Right lobe of liver (tissue), 6 donors: ENCODE measurements around the gene CYTH2. TPM values are rescaled to one million over a fixed set of nuclear protein-coding genes. Genes with fewer than 3 reads are reported as not detected.

Experiments used
- ATAC-seq, 4 donors: fragments of 200-7000 bp; cut with Tn5 transposase; one replicate each; pipeline ENCODE4 v1.9.1; 2020; ENCODE audit warnings: mild to moderate bottlenecking in 4 of 4, moderate library complexity in 4 of 4
- DNase-seq, 3 donors: peaks; one replicate each; pipeline ENCODE4 v3.0.0-alpha.2; 2020
- H3K27ac ChIP-seq, 3 donors: fragments of 200-600 bp; one replicate each; pipeline ENCODE4 v1.8.0; 2022
- H3K27me3 ChIP-seq, 2 donors: fragments of 200-600 bp; one replicate each; pipeline ENCODE4 v1.8.0; 2022
- H3K36me3 ChIP-seq, 4 donors: fragments of 200-600 bp; sonication (generic) in 1 of 4; one replicate each; pipeline versions ENCODE4 v1.5.1 to v1.8.0; 2017 to 2022; ENCODE audit warnings: control low read depth in 1 of 4
- H3K4me1 ChIP-seq, 4 donors: fragments of 200-600 bp; sonication (generic) in 1 of 4; one replicate each; pipeline versions ENCODE4 v1.5.1 to v1.8.0; 2017 to 2022; ENCODE audit warnings: control low read depth in 1 of 4
- H3K4me3 ChIP-seq, 3 donors: fragments of 200-600 bp; one replicate each; pipeline ENCODE4 v1.8.0; 2022
- H3K9me3 ChIP-seq, 4 donors: fragments of 200-600 bp; sonication (generic) in 1 of 4; one replicate each; pipeline versions ENCODE4 v1.5.1 to v1.8.0; 2017 to 2022; ENCODE audit warnings: control low read depth in 1 of 4
- POLR2A ChIP-seq: fragments of 450-650 bp; IDR thresholded peaks from one replicate; pipeline ENCODE4 v1.6.1; 2017; ENCODE audit warnings: antibody characterized with exemption, mild to moderate bottlenecking
- WGBS: methylation state at CpG from one replicate; pipeline ENCODE4 v1.1.6; 2018; ENCODE audit warnings: low coverage, low lambda C conversion rate; ENCODE audit not compliant: insufficient coverage; ENCODE audit errors: missing lambda C conversion rate; 5-methylcytosine and 5-hydroxymethylcytosine counted together
- intact Hi-C, 2 donors: fragments of 100-400 bp; cut with DNase I; formaldehyde crosslinking; loops; one replicate each; pipeline versions ENCODE4 v1.11.2 to v1.14.1; 2022
- total RNA-seq, 6 experiments: library from RNA; depleted of rRNA in 2 of 6; stranded (reverse); fragments of >200 nt in 2 of 6; fragmentation: NEBNext Ultra II Directional in 3 of 6; extraction: Animal tissue kit (Norgen Biotek cat#: 25700) in 3 of 6; gene quantifications; one replicate each; pipeline versions ENCODE4 v1.1.0 to v1.2.4, GENCODE V29; 2016 to 2023
- TF ChIP-seq, protein P1 (sequence below), 4 donors: fragments of 200-600 bp in 3 of 4; fragments of 450-650 bp in 1 of 4; IDR thresholded peaks; one replicate each; pipeline versions ENCODE4 v1.5.1 to v1.8.0; 2016 to 2022; ENCODE audit warnings: antibody characterized with exemption in 4 of 4, mild to moderate bottlenecking in 2 of 4
- donor health status: DM: no; HTN: yes; CAD: no.
- donor health status: DM: no; HTN: no; CAD: no.
- donor health status: DM: no; HTN: no; CAD: no.
- donor health status: DM: no; HTN: yes; CAD: no.
- donor health status: DM: no; HTN: yes; CAD: no.

CYTH2 gene
- total RNA-seq, 6 experiments from 2014 or later: 7.7 to 22.7 (median 13.5) TPM

DNA sequence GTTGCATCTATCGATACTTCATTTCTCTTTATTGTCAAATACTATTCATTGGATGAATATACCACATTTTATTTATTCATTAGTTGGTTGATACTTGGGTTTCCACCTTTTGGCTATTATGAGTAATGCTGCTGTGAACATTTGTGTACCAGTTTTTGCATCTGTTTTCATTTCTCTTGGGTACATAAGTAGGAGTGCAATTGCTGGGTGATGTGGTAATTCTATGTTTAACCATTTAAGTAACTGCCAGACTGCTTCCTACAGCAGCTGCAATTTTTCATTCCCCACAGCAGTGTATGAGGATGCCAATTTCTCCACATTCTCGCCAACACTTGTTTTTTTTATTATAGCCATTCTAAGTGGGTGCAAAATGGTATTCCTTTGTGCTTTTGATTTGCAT, 11.2 kb upstream of the CYTH2 start:
- peaks cover 0 to 4% (median 0%) of the 10 kb centered on the region in 4 donors for H3K4me1 ChIP-seq
- 88% methylated on average over 2 of the region's 2 CpGs for WGBS
- TF ChIP-seq, protein P1, sequence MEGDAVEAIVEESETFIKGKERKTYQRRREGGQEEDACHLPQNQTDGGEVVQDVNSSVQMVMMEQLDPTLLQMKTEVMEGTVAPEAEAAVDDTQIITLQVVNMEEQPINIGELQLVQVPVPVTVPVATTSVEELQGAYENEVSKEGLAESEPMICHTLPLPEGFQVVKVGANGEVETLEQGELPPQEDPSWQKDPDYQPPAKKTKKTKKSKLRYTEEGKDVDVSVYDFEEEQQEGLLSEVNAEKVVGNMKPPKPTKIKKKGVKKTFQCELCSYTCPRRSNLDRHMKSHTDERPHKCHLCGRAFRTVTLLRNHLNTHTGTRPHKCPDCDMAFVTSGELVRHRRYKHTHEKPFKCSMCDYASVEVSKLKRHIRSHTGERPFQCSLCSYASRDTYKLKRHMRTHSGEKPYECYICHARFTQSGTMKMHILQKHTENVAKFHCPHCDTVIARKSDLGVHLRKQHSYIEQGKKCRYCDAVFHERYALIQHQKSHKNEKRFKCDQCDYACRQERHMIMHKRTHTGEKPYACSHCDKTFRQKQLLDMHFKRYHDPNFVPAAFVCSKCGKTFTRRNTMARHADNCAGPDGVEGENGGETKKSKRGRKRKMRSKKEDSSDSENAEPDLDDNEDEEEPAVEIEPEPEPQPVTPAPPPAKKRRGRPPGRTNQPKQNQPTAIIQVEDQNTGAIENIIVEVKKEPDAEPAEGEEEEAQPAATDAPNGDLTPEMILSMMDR (IDR thresholded peaks at IDR 0.05): no peak
- no peak for TF ChIP-seq POLR2A
- DNase-seq (no peak), ATAC-seq (no peak)
- H3K27ac ChIP-seq: no peak overlapping the region
- H3K27me3 ChIP-seq: no peaks in the 10 kb centered on the region
- H3K36me3 ChIP-seq: peaks cover 0 to 12% (median 1%) of the 10 kb centered on the region in 4 donors
- intact Hi-C loops: no loop called here
- no peak overlapping the region for H3K4me3 ChIP-seq
- H3K9me3 ChIP-seq: no peaks in the 10 kb centered on the region

DNA sequence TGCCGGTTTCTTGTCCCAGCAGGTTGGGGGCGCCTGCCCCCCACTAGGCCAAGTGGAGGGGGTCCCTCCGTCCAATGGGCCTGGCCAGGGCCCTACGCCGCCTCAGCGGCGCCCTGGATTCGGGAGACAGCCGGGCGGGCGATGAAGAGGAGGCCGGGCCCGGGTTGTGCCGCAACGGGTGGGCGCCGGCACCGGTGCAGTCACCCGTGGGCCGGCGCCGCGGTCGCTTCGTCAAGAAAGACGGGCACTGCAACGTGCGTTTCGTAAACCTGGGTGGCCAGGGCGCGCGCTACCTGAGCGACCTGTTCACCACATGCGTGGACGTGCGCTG, 7.6 kb upstream of the CYTH2 start:
- H3K36me3 ChIP-seq: peaks cover 0 to 6% (median 0%) of the 10 kb centered on the region in 4 donors
- H3K4me3 ChIP-seq: no peak overlapping the region
- intact Hi-C loops: no loop called here
- TF ChIP-seq, protein P1 (IDR thresholded peaks at IDR 0.05): no peak
- TF ChIP-seq POLR2A: no peak
- peak in 1 of 4 donors; percentile 7 for ATAC-seq
- WGBS: 97% methylated on average over 6 of the region's 36 CpGs
- DNase-seq: peak in 1 of 3 donors; percentile 22
- no peaks in the 10 kb centered on the region for H3K9me3 ChIP-seq
- no peak overlapping the region for H3K27ac ChIP-seq
- no peaks in the 10 kb centered on the region for H3K27me3 ChIP-seq
- no peaks in the 10 kb centered on the region for H3K4me1 ChIP-seq

DNA sequence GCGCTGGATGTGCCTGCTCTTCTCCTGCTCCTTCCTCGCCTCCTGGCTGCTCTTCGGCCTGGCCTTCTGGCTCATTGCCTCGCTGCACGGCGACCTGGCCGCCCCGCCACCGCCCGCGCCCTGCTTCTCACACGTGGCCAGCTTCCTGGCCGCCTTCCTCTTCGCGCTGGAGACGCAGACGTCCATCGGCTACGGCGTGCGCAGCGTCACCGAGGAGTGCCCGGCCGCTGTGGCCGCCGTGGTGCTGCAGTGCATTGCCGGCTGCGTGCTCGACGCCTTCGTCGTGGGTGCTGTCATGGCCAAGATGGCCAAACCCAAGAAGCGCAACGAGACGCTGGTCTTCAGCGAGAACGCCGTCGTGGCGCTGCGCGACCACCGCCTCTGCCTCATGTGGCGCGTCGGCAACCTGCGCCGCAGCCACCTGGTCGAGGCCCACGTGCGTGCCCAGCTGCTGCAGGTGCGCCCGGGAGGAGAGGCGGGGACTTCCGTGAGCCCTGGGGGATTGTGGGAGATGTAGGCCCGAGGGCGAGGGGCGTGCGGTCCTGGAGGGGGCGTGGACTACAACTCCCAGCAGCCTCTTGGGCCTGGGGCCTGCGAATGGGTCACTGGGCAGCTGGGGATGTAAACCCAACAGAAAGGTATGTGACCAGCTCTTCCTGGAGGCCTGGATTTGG, 7.0 kb upstream of the CYTH2 start:
- intact Hi-C loops: no loop called here
- Histone ChIP-seq H3K27me3 (no peaks in the 10 kb centered on the region), H3K4me3 (no peak overlapping the region), H3K4me1 (no peaks in the 10 kb centered on the region), H3K27ac (no peak overlapping the region), H3K36me3 (peaks cover 0 to 5% (median 0%) of the 10 kb centered on the region in 4 donors), H3K9me3 (no peaks in the 10 kb centered on the region)
- peak in 1 of 3 donors; percentile 16 for DNase-seq
- WGBS: 72% methylated on average over 12 of the region's 62 CpGs
- TF ChIP-seq POLR2A: no peak
- TF ChIP-seq, protein P1 (IDR thresholded peaks at IDR 0.05): no peak
- peak in 2 of 4 donors; percentile 7 to 20 for ATAC-seq

GRCh38 chr19:48465215-48465614, 4.0 kb upstream of the CYTH2 start:
- ATAC-seq: no peak
- Histone ChIP-seq H3K27me3 (no peaks in the 10 kb centered on the region), H3K36me3 (no peaks in the 10 kb centered on the region), H3K4me1 (peaks cover 0 to 5% (median 2%) of the 10 kb centered on the region in 4 donors), H3K4me3 (no peak overlapping the region), H3K9me3 (no peaks in the 10 kb centered on the region), H3K27ac (no peak overlapping the region)
- TF ChIP-seq POLR2A: no peak
- TF ChIP-seq, protein P1 (IDR thresholded peaks at IDR 0.05): no peak
- whole genome bisulfite sequencing: 91% methylated on average over 1 of the region's 1 CpG
- no peak for DNase-seq
- intact Hi-C loops: no loop called here
